Stimulated activated CD4-positive, alpha-beta T cell treated with anti-CD3 and anti-CD28 coated beads, TNF-alpha, amount 100 ng/mL, for 1 hour (primary cell): Measurements from ENCODE around the gene CNGB1.
"Not testable (repeated sequence)": the region's sequence is repeated elsewhere in the genome, so short reads cannot be mapped to it uniquely, and the experiment has no call there.

Source experiments
- DNase-seq, 3 donors: peaks; one replicate each; pipeline ENCODE4 v3.0.0-alpha.2; 2020; ENCODE audit warnings: low read depth in 3 of 3, low spot score in 1 of 3

CNGB1 gene

GRCh38 chr16:57997528-57998265 is 26.8 kb upstream of the CNGB1 start:
- DNase-seq = no peak

GRCh38 chr16:57997176-57997527 is 26.2 kb upstream of the CNGB1 start:
- no peak for DNase-seq

GRCh38 chr16:57996406-57997175 is 25.7 kb upstream of the CNGB1 start:
- no peak for DNase-seq

GRCh38 chr16:57995721-57996405 is 24.9 kb upstream of the CNGB1 start:
- no peak for DNase-seq

- no peak for DNase-seq
Measured at GRCh38 chr16:57994778-57995177, 23.9 kb upstream of the CNGB1 start.

- no peak for DNase-seq
Measured at GRCh38 chr16:57994361-57994760, 23.4 kb upstream of the CNGB1 start.

- DNase-seq = no peak
Measured at GRCh38 chr16:57993897-57994296, 23.0 kb upstream of the CNGB1 start.

GRCh38 chr16:57993438-57993837 is 22.5 kb upstream of the CNGB1 start:
- no peak for DNase-seq

GRCh38 chr16:57992084-57992483 is 21.2 kb upstream of the CNGB1 start:
- DNase-seq = no peak

GRCh38 chr16:57991551-57992059 is 20.7 kb upstream of the CNGB1 start:
- no peak for DNase-seq

- no peak for DNase-seq
Measured at GRCh38 chr16:57988929-57989328, 18.0 kb upstream of the CNGB1 start.

- DNase-seq = no peak
Measured at GRCh38 chr16:57987441-57988177, 16.7 kb upstream of the CNGB1 start.

GRCh38 chr16:57986196-57986595 is 15.3 kb upstream of the CNGB1 start:
- DNase-seq = no peak

- DNase-seq = no peak
Measured at GRCh38 chr16:57985204-57986181, 14.6 kb upstream of the CNGB1 start.

- DNase-seq = peak; percentile 83 to 84 (median 83)
Measured at GRCh38 chr16:57984443-57985203, 13.7 kb upstream of the CNGB1 start.

GRCh38 chr16:57982385-57982784 is 11.5 kb upstream of the CNGB1 start:
- DNase-seq = no peak

- DNase-seq = no peak
Measured at GRCh38 chr16:57981636-57982035, 10.7 kb upstream of the CNGB1 start.

- DNase-seq = no peak
Measured at GRCh38 chr16:57979006-57979585, 8.2 kb upstream of the CNGB1 start.

- not testable (repeated sequence) for DNase-seq
Measured at GRCh38 chr16:57978070-57978465, 7.1 kb upstream of the CNGB1 start.
